SU-DHL-6 (cell line): ENCODE measurements around the gene CSNK1G3.

Source experiments
- EZH2phosphoT487 ChIP-seq: fragments of 200-600 bp; sonication (generic), shearing (Covaris generic); conservative IDR thresholded peaks from 2 replicates; pipeline ENCODE4 v1.6.1; 2018; ENCODE audit warnings: mild to moderate bottlenecking, antibody characterized with exemption, low read length, moderate library complexity, mixed read lengths
- TF ChIP-seq, protein P1 (sequence below): fragments of 200-600 bp; sonication (generic); IDR thresholded peaks from one replicate; pipeline ENCODE4 v1.5.1; 2017; ENCODE audit warnings: antibody characterized with exemption, mild to moderate bottlenecking, low read length, moderate library complexity; ENCODE audit not compliant: insufficient read depth, poor library complexity, severe bottlenecking

DNA sequence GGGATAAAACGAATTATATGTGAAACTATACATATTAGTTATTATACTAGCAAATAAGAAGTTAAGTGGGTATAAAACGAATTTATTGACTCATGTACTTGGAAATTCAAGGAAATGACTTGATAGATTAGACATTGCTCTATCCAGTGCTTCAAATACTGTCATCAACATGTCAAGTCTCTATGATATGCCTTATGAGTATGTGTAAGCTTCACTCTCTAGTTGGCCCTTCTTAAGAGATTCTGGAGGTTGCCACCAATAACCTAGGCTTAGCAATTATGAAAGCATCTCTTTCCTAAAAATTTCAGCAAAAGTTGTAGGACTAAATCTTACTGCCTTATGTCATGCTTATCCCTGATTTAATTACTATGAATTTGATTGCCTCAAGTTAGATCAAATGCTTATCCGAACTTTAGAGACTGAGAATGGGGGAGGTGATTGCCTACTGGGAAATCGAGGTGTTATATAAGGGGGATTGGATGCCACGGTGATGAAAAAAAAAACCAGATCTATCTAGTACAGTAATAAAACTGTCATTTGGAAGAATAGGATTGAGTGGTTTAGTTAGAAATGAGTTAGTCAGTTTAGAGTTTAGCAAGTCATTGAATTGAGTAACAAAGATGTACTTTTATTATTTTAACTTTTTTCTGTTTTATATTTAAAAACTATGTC is 46.9 kb downstream of the CSNK1G3 start:
- TF ChIP-seq, protein P1, sequence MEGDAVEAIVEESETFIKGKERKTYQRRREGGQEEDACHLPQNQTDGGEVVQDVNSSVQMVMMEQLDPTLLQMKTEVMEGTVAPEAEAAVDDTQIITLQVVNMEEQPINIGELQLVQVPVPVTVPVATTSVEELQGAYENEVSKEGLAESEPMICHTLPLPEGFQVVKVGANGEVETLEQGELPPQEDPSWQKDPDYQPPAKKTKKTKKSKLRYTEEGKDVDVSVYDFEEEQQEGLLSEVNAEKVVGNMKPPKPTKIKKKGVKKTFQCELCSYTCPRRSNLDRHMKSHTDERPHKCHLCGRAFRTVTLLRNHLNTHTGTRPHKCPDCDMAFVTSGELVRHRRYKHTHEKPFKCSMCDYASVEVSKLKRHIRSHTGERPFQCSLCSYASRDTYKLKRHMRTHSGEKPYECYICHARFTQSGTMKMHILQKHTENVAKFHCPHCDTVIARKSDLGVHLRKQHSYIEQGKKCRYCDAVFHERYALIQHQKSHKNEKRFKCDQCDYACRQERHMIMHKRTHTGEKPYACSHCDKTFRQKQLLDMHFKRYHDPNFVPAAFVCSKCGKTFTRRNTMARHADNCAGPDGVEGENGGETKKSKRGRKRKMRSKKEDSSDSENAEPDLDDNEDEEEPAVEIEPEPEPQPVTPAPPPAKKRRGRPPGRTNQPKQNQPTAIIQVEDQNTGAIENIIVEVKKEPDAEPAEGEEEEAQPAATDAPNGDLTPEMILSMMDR, result no peak
- TF ChIP-seq EZH2phosphoT487, result no peak
